ENCODE data around the gene YIPF1.

Gene YIPF1

DNA sequence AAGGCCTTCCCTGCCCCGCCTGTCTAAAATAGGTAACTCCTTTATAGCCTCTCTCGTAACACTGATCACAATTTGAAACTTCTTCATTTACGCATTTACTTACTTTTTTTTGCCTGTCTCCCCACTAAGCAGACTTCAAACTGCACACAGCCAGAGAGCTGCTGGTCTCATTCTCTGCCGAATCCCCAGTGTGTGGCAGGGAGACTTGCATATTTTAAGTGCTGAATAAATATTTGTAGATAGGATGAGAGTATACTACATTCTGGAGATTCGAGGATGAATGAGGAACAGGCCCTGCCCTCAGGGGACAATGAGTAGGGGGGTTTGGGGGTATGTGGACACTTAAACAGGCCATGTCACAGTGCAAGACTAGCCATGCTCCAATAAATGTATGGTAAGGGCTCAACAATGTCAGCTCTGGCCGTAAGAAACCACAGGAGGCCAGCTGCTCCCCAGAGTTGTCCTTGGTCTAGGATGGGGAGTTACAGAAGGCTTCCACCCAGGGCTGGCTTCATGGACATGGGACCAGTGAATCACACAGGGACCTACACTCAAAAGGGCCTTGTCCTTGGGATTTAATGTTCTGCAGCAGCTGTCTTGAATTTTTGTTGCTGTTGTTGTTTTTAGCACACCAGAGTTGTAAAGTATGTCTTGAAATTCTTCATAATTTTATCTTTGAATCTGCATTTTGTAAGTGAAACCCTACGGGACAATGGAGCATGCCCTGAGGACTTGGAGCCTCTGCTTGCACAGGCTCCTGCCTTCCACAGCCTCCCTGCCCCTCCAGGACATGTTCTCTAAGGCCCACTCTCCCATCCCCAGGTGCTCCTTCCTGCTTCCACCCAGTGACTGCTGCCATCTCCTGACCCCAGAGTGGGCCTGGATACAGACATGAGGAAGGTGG lies 12.9 kb upstream of the YIPF1 start:
- Histone ChIP-seq H3K27ac (no peak overlapping the region), H3K9ac (ENCODE audit: insufficient read length) (no peak overlapping the region), H3K9me3 (ENCODE audit: low read depth, low read length) (no peaks in the 10 kb centered on the region), H3K36me3 (ENCODE audit: insufficient read depth, low read length) (no peaks in the 10 kb centered on the region), H3K4me3 (no peak overlapping the region)
- TF ChIP-seq POLR2AphosphoS5 (IDR thresholded peaks at IDR 0.05; ENCODE audit: borderline replicate concordance, low read depth, low read length) (no peak), FOXP2 (optimal IDR thresholded peaks at IDR 0.05; ENCODE audit: control extremely low read depth, extremely low read length, insufficient read depth) (no peak), EZH2 (IDR thresholded peaks at IDR 0.05) (no peak)
- no peak for DNase-seq (ENCODE audit: low read depth, low spot score)

DNA sequence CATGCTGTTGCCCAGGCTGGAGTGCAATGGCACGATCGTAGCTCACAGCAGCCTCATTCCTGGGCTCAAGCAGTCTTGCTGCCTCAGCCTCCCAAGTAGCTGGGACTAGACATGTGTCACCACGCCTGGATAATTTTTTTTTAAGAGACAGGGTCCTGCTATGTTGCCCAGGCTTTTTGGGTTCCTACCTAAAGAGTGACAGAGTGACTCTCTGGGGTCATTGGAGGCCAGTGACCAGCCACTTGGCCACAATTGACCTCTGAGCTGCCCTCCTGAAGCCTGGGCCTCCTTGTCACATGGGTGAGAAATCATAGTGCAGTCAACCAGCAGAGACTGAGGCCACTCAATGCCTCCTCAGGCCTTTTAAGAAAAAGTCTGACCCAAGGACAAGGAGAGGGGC lies 10.1 kb upstream of the YIPF1 start:
- Histone ChIP-seq H3K9ac (ENCODE audit: insufficient read length) (no peak overlapping the region), H3K36me3 (ENCODE audit: insufficient read depth, low read length) (no peaks in the 10 kb centered on the region), H3K9me3 (ENCODE audit: low read depth, low read length) (no peaks in the 10 kb centered on the region), H3K4me3 (no peak overlapping the region), H3K27ac (no peak overlapping the region)
- no peak for DNase-seq (ENCODE audit: low read depth, low spot score)
- no peak for TF ChIP-seq FOXP2 (optimal IDR thresholded peaks at IDR 0.05; ENCODE audit: control extremely low read depth, extremely low read length, insufficient read depth)
- no peak for TF ChIP-seq EZH2 (IDR thresholded peaks at IDR 0.05)
- no peak for TF ChIP-seq POLR2AphosphoS5 (IDR thresholded peaks at IDR 0.05; ENCODE audit: borderline replicate concordance, low read depth, low read length)

DNA sequence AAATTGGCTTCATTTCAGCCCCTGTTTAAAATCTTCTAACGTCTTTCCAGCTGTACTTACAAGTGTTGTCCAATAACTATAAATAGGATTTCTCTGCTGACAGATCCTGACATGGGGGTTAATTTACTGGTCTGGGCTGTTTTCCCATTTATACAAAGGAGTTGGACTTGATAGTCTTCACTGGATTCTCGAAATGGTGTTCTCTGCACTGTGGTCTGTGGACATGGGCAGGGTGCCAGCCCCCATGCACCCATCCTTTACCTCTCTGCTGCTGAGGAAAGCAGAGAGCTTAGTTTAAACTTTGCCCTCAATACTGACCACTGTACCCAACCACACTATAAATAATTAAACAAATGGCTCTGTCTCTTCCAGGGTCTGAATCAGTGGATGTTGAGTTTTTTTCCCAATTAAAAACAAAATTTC lies 9.6 kb upstream of the YIPF1 start:
- no peak overlapping the region for H3K27ac ChIP-seq
- no peaks in the 10 kb centered on the region for H3K9me3 ChIP-seq (ENCODE audit: low read depth, low read length)
- no peak overlapping the region for H3K4me3 ChIP-seq
- no peak overlapping the region for H3K9ac ChIP-seq (ENCODE audit: insufficient read length)
- no peak for DNase-seq (ENCODE audit: low read depth, low spot score)
- H3K36me3 ChIP-seq (ENCODE audit: insufficient read depth, low read length), result no peaks in the 10 kb centered on the region
- TF ChIP-seq POLR2AphosphoS5 (IDR thresholded peaks at IDR 0.05; ENCODE audit: borderline replicate concordance, low read depth, low read length) (no peak), FOXP2 (optimal IDR thresholded peaks at IDR 0.05; ENCODE audit: control extremely low read depth, extremely low read length, insufficient read depth) (no peak), EZH2 (IDR thresholded peaks at IDR 0.05) (no peak)

DNA sequence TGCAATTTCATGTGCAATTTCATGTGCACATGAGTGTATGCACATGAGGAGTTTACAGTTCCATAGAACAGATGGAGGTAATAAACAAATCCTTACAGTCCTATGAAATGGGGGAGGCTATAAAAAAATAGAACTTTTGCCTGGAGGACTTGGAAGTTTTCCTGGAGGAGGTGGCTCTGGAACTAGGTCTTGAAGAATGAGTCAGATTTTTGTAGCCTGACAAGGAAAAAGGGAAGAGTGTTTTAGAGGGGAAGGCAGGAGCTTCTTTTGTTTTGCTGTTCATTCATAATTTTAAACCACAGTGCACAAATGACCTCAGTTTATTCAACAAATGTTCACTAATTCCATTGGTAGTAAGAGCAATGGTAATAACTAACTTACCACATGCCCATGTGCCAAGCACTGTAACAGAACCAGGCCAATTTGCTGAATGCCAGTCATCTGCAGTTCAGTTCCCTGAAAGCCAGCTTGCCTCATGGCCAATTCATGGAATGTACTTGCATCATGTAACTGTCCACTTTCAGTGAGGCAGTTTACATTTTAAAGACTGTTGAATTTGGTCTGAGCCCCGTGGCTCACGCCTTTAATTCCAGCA lies 7.1 kb upstream of the YIPF1 start:
- TF ChIP-seq POLR2AphosphoS5 (IDR thresholded peaks at IDR 0.05; ENCODE audit: borderline replicate concordance, low read depth, low read length) (no peak), FOXP2 (optimal IDR thresholded peaks at IDR 0.05; ENCODE audit: control extremely low read depth, extremely low read length, insufficient read depth) (no peak), EZH2 (IDR thresholded peaks at IDR 0.05) (no peak)
- Histone ChIP-seq H3K4me3 (no peak overlapping the region), H3K36me3 (ENCODE audit: insufficient read depth, low read length) (no peaks in the 10 kb centered on the region), H3K9me3 (ENCODE audit: low read depth, low read length) (no peaks in the 10 kb centered on the region), H3K9ac (ENCODE audit: insufficient read length) (peak overlapping the region; percentile 11), H3K27ac (peak overlapping the region; percentile 71)
- DNase-seq (ENCODE audit: low read depth, low spot score), result no peak

DNA sequence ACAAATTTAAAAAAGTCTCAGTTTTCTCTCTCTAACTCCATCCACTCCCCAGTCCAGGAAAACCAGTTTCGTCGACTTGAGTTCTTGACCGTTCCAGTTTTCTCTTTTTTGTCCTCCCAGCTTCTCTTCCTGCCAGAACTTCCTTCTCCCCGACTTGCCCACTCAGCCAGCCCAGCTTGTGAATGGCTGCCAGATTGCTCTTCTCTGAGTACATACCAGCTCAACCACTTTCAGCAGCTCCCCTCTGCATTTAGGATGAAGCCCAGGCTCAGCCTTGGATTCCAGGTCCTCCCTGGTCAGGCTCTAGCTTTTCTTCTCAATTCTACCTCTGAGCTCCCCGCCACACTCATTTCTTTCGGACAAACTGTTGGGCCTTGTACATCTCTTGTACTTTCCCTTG lies 5.8 kb upstream of the YIPF1 start:
- no peak for DNase-seq (ENCODE audit: low read depth, low spot score)
- Histone ChIP-seq H3K36me3 (ENCODE audit: insufficient read depth, low read length) (no peaks in the 10 kb centered on the region), H3K9me3 (ENCODE audit: low read depth, low read length) (no peaks in the 10 kb centered on the region), H3K9ac (ENCODE audit: insufficient read length) (no peak overlapping the region), H3K27ac (no peak overlapping the region), H3K4me3 (no peak overlapping the region)
- no peak for TF ChIP-seq EZH2 (IDR thresholded peaks at IDR 0.05)

DNA sequence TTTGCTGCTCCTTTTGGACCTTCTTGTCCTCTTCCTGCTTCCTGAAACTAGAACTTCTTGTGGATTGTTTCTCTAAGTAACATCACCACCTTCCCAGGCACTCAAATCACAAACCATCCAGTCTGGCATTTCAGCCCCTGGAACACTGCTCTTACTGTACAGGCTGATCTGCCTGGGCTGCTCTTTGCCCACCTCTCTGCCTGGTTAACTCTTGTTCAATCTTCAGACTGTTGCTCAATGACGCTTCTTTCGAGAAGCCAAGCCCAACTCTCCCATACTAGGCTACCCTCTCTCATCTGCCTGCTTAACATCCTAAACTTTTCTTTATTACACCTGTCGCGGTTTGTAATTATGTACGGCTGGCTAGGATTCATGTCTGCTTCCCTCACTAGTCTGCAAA lies 5.0 kb upstream of the YIPF1 start:
- TF ChIP-seq POLR2AphosphoS5 (IDR thresholded peaks at IDR 0.05; ENCODE audit: borderline replicate concordance, low read depth, low read length) (no peak), FOXP2 (optimal IDR thresholded peaks at IDR 0.05; ENCODE audit: control extremely low read depth, extremely low read length, insufficient read depth) (no peak), EZH2 (IDR thresholded peaks at IDR 0.05) (no peak)
- H3K4me3 ChIP-seq, result no peak overlapping the region
- H3K36me3 ChIP-seq (ENCODE audit: insufficient read depth, low read length), result no peaks in the 10 kb centered on the region
- DNase-seq (ENCODE audit: low read depth, low spot score), result no peak
- H3K9me3 ChIP-seq (ENCODE audit: low read depth, low read length), result no peaks in the 10 kb centered on the region
- no peak overlapping the region for H3K9ac ChIP-seq (ENCODE audit: insufficient read length)
- no peak overlapping the region for H3K27ac ChIP-seq

DNA sequence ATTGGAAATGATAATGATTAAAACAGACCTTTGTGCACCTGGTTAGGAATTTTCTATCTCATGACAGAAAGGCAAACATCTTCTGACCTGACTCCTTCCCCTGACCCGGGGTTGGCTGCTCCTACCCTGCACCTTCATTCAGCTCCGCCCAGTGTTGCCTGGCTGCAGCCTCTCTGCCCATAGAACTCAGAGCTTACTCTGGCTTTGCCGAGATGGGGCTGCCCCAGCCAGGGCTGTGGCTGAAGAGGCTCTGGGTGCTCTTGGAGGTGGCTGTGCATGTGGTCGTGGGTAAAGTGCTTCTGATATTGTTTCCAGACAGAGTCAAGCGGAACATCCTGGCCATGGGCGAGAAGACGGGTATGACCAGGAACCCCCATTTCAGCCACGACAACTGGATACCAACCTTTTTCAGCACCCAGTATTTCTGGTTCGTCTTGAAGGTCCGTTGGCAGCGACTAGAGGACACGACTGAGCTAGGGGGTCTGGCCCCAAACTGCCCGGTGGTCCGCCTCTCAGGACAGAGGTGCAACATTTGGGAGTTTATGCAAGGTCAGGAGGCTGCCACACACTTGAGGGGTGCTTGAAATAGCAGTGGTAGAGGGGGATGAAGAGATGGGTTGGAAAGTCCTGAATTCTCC lies 4.5 kb upstream of the YIPF1 start, which contains the start of gene DIO1:
TSS of gene DIO1 (plus strand) at position 189 of the 638 bp plus-strand sequence. CDS start at position 213, 24 bp downstream.
- no peak for DNase-seq (ENCODE audit: low read depth, low spot score)
- no peaks in the 10 kb centered on the region for H3K36me3 ChIP-seq (ENCODE audit: insufficient read depth, low read length)
- H3K9ac ChIP-seq (ENCODE audit: insufficient read length), result no peak within 1 kb of the TSS
- TF ChIP-seq POLR2AphosphoS5 (IDR thresholded peaks at IDR 0.05; ENCODE audit: borderline replicate concordance, low read depth, low read length) (no peak), EZH2 (IDR thresholded peaks at IDR 0.05) (no peak), FOXP2 (optimal IDR thresholded peaks at IDR 0.05; ENCODE audit: control extremely low read depth, extremely low read length, insufficient read depth) (no peak)
- H3K27ac ChIP-seq, result no peak within 1 kb of the TSS
- no peaks in the 10 kb centered on the region for H3K9me3 ChIP-seq (ENCODE audit: low read depth, low read length)
- no peak within 1 kb of the TSS for H3K4me3 ChIP-seq

DNA sequence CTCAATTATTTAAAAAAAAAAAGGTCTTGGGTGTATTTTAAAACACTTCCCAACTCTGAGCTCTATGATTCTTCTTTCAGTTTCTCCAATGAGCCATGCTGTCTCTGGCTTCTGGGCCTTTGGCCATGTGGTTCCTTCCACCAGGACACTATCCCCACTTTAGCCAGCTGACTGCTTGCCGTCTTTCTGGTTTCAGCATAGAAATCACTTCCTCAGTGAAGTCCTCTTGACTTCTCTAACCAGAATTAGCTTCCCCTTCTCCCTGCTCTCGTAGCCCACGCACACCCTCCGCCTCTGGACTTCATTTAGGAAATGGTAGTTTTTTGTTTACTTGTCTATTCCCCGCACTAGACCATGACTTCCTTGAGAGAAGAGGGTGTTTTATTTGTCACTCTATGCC lies 3.3 kb upstream of the YIPF1 start:
- no peaks in the 10 kb centered on the region for H3K36me3 ChIP-seq (ENCODE audit: insufficient read depth, low read length)
- H3K27ac ChIP-seq, result no peak overlapping the region
- no peak overlapping the region for H3K9ac ChIP-seq (ENCODE audit: insufficient read length)
- H3K4me3 ChIP-seq, result no peak overlapping the region
- no peak for TF ChIP-seq POLR2AphosphoS5 (IDR thresholded peaks at IDR 0.05; ENCODE audit: borderline replicate concordance, low read depth, low read length)
- TF ChIP-seq EZH2 (IDR thresholded peaks at IDR 0.05), result no peak
- no peak for TF ChIP-seq FOXP2 (optimal IDR thresholded peaks at IDR 0.05; ENCODE audit: control extremely low read depth, extremely low read length, insufficient read depth)
- no peak for DNase-seq (ENCODE audit: low read depth, low spot score)
- H3K9me3 ChIP-seq (ENCODE audit: low read depth, low read length), result no peaks in the 10 kb centered on the region

All from SK-N-MC (cell line).